ENCODE measurements around the gene SPEM3.
"Not testable (repeated sequence)": the region's sequence is repeated elsewhere in the genome, so short reads cannot be mapped to it uniquely, and the experiment has no call there.

SPEM3 gene

DNA sequence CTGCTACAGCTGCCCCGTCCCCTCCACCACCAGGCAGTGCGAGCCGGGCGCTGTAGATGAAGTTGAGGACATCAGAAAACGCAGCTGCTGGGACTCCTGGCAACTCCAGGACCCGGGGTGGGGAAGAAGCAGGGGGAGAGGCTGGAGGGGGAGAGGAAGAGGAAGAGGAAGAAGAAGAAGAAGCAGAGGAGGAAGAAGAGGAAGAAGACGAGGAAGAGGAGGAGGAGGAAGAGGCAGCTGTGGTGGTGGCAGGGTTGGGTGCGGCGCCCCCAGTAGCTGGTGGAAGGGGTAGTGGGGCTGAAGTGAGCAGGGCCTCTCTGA, 37.6 kb downstream of the SPEM3 start:
- no peak for TF ChIP-seq ZFX (IDR thresholded peaks at IDR 0.05; ENCODE audit: borderline replicate concordance)
- TF ChIP-seq, protein P1, sequence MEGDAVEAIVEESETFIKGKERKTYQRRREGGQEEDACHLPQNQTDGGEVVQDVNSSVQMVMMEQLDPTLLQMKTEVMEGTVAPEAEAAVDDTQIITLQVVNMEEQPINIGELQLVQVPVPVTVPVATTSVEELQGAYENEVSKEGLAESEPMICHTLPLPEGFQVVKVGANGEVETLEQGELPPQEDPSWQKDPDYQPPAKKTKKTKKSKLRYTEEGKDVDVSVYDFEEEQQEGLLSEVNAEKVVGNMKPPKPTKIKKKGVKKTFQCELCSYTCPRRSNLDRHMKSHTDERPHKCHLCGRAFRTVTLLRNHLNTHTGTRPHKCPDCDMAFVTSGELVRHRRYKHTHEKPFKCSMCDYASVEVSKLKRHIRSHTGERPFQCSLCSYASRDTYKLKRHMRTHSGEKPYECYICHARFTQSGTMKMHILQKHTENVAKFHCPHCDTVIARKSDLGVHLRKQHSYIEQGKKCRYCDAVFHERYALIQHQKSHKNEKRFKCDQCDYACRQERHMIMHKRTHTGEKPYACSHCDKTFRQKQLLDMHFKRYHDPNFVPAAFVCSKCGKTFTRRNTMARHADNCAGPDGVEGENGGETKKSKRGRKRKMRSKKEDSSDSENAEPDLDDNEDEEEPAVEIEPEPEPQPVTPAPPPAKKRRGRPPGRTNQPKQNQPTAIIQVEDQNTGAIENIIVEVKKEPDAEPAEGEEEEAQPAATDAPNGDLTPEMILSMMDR (IDR thresholded peaks at IDR 0.05): no peak
- H3K27ac ChIP-seq: no peak overlapping the region

DNA sequence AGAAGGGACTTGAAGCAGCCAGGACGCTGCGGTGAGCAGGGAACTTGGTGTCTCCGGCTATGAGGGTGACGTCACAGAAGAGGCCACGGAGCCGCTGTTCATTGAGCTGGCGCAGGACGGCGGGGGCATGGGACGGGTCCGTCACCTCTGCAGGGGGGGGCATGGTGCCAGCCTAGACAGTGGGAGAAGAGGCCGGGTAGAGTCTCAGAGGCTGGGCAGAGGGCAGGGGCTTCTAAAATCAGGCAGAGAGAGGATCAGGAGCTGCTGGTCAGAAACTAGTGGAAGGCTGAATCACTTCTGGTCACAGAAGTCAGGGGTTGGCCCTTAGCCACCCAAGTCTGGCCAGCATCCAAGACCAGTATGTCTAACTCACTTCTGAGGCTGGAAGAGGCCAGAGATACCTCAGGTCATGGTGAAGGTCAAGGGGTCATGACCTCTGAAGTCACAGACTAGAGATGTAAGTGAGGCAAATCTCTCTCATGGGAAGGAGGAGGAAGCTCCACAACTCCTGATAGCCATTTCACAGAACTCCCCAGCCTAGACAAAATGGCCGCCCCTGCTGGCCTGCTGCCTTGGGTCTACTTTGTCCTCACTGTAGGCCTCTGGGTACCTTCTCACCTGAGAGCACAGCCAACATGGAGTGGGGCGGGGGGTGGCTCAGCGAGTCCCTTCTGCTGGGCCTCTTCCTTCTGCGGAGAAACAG, 38.1 kb downstream of the SPEM3 start:
- TF ChIP-seq, protein P1 (IDR thresholded peaks at IDR 0.05): no peak
- H3K27ac ChIP-seq: peak overlapping the region; percentile 15; the same call in 1 of the 2 replicates

DNA sequence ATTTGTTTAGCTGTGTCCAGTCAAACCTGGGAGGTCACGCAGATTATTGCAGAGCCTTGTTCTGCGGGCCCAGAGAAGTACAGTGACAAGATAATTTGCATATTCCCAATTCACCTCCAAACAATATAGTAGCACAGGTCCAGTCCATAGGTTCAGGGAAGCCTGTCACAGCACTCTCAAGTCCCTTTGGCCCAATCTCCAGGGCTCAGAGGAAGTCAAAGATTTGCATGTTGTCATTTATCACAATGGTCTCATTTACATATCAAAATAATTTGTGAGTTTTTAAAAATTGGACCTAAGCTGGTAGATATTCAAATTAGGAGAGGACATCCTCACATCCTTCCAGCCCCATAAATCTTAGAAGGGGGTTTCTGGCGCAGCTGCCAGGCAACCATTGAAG, 38.8 kb downstream of the SPEM3 start:
- TF ChIP-seq ZFX (IDR thresholded peaks at IDR 0.05; ENCODE audit: borderline replicate concordance): no peak
- TF ChIP-seq, protein P1 (IDR thresholded peaks at IDR 0.05): no peak
- H3K27ac ChIP-seq: peak overlapping the region; percentile 15; the same call in 1 of the 2 replicates

DNA sequence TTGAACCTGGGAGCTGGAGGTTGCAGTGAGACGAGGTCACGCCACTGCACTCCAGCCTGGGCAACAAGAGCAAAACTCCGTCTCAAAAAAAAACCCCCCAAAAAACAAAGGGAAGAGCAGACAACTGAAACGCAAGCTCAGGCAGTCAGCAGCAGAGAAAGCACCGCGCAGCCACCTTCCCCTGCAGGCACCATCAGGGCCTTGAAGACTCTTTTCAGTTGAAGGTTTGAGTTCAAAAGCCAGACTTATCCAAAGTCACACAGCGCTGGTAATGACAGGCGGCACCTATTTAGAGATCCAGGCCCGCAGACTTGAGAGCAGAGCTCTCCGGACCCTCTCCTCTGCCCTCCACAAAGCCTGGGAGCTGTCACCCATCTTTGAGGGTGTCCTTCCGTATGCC, 39.6 kb downstream of the SPEM3 start:
- H3K27ac ChIP-seq: no peak overlapping the region
- TF ChIP-seq ZFX (IDR thresholded peaks at IDR 0.05; ENCODE audit: borderline replicate concordance): no peak
- TF ChIP-seq, protein P1 (IDR thresholded peaks at IDR 0.05): no peak

DNA sequence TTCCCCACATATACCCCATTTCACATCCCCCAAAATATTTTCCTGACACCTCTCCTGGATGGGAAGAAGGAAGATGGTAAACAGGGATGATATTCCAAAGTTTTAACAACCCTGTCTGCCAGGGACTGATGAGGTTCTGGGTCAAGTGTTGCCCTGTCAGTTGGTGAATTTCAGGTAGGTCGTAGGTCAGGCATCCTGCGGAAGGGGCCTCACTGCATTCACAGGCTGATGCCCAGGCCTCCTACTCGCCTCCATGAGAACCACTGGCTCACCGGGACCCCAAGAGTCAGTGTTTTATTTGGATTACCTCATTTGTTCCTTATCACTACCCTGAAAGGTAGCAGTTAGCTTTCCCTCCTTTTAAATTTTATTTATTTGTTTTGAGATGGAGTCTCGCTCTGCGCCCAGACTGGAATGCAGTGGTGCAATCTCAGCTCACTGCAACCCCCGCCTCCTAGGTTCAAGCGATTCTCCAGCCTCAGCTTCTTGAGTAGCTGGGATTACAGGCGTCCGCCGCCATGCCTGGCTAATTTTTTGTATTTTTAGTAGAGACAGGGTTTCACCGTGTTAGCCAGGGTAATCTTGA, 40.2 kb downstream of the SPEM3 start:
- no peak overlapping the region for H3K27ac ChIP-seq
- no peak for TF ChIP-seq ZFX (IDR thresholded peaks at IDR 0.05; ENCODE audit: borderline replicate concordance)
- TF ChIP-seq, protein P1 (IDR thresholded peaks at IDR 0.05): no peak

DNA sequence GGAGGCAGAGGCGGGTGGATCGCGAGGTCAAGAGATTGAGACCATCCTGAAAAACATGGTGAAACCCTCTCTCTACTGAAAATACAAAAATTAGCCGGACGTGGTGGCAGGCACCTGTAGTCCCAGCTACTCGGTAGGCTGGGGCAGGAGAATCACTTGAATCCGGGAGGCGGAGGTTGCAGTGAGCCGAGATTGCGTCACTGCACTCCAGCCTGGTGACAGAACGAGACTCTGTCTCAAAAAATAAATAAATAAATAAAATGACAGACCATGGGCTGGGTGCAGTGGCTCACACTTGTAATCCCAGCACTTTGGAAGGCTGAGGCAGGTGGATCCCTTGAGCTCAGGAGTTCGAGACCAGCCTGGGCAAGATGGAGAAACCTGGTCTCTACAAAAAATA, 41.2 kb downstream of the SPEM3 start:
- not testable (repeated sequence) for H3K27ac ChIP-seq

DNA sequence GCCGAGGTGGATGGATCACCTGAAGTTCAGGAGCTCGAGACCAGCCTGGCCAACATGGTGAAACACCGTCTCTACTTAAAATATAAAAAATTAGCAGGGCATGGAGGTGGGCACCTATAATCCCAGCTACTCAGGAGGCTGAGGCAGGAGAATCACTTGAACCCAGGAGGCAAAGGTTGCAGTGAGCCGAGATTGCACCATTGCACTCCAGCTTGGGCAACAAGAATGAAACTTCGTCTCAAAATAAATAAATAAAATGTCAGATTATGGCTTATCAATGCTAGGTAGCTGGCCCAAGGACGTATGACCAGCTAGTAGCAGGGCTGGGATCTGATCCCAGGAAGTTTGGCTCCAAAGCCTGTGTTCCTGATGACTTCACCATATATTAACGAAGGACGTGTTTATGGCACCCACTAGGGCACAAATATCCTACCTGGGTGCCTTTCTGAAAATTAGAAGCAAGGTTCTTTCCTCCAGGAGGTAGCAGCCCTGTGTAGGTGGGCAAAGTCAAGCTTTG, 41.9 kb downstream of the SPEM3 start:
- H3K27ac ChIP-seq: not testable (repeated sequence)

DNA sequence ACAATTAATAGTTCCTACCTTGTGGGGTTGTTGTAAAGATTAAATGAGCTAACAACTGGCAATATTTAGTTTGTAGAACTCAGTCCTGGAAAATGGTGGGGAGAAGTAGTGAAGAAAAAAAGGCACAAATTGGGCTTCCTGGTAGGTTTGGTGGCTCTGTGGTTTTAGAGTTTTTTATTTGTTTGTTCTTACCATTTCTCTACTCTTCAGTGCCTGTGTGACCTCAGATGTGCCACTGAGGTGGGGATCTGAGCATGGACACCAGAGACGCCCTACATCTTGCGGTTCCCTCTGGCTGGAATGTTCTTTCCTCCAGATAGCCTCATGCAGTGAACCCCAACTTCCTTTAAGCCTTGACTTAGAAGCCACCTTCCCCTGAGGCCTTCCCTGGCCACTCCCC, 43.1 kb downstream of the SPEM3 start:
- TF ChIP-seq, protein P1 (IDR thresholded peaks at IDR 0.05): no peak
- TF ChIP-seq ZFX (IDR thresholded peaks at IDR 0.05; ENCODE audit: borderline replicate concordance): no peak
- H3K27ac ChIP-seq: no peak overlapping the region

DNA sequence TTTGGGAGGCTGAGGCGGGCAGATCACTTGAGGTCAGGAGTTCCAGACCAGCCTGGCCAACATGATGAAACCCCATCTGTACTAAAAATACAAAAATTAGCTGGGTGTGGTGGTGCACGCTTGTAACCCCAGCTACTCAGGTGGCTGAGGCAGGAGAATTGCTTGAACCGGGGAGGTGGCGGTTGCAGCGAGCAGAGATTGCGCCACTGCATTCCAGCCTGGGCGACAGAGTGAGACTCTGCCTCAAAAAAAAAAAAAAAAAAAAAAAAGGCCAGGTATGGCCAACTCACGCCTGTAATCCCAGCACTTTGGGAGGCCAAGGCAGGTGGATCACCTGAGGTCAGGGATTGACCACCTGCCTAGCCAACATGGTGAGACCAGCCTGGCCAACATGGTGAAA, 46.1 kb downstream of the SPEM3 start:
- H3K27ac ChIP-seq: not testable (repeated sequence)

Data from 22Rv1 (cell line).